Central memory CD8-positive, alpha-beta T cell (primary cell): ENCODE results near the gene HOXD9.
A peak's percentile ranks its signal among the peaks of the same experiment; 100 is the strongest.

ENCODE experiments used
- ATAC-seq: fragments of 150-1000 bp; cut with Tn5 transposase; replicated peaks from 2 replicates; pipeline ENCODE4 v1.10.0; 2022; ENCODE audit warnings: mild to moderate bottlenecking, moderate FRiP score, moderate number of reproducible peaks; ENCODE audit not compliant: poor library complexity, severe bottlenecking; ENCODE audit errors: extremely low read depth
- DNase-seq, 2 donors: peaks; one replicate each; pipeline ENCODE4 v3.0.0; 2021; ENCODE audit warnings: low spot score in 2 of 2
- H3K27ac Mint-ChIP-seq: one replicate; pipeline ENCODE4 v1.8.0; 2022; ENCODE audit warnings: low read depth, mild to moderate bottlenecking, moderate library complexity, mixed read lengths
- H3K27me3 Mint-ChIP-seq: one replicate; pipeline ENCODE4 v1.8.0; 2022; ENCODE audit warnings: mixed read lengths
- H3K36me3 Mint-ChIP-seq: one replicate; pipeline ENCODE4 v1.8.0; 2022; ENCODE audit warnings: mild to moderate bottlenecking, moderate library complexity, mixed read lengths; ENCODE audit not compliant: insufficient read depth
- H3K4me1 Mint-ChIP-seq: one replicate; pipeline ENCODE4 v1.8.0; 2022; ENCODE audit warnings: mixed read lengths
- H3K4me3 Mint-ChIP-seq: one replicate; pipeline ENCODE4 v1.8.0; 2022; ENCODE audit warnings: mild to moderate bottlenecking, moderate library complexity, mixed read lengths
- H3K9me3 Mint-ChIP-seq: one replicate; pipeline ENCODE4 v1.8.0; 2022; ENCODE audit warnings: mixed read lengths

The HOXD9 gene

DNA sequence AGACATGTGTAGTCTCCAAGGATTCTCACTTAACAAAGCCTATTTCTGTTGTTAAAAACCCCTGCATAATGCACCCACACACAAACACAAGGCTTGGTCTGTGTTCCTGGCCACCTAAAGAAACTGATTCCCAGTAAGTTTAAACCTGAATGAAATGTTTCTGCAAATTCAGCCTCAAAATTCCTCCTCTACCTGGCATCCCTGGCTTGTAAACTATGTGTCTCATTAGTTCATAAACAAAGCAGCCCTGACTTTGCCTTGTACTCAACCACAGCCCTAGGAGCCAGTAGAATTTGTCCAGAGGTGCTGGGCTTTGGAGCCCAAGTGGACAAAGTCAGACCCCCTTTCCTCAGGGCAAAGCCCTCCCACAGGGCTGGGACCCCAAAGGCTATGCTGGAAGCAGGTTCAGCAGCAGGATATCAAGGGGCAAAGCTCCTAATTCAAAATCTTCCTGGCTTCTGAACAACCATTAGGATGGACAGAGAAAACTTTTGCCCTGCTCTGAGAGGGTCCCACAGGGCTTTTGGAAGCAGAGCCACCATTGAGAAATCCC lies 32.6 kb upstream of the HOXD9 start:
- Mint-ChIP-seq H3K27ac (no peak overlapping the region), H3K4me3 (no peak overlapping the region), H3K9me3 (no peaks in the 10 kb centered on the region), H3K36me3 (peaks cover 41% of the 10 kb centered on the region), H3K4me1 (peaks cover 12% of the 10 kb centered on the region), H3K27me3 (peaks cover 95% of the 10 kb centered on the region)
- no peak for ATAC-seq
- DNase-seq = no peak

DNA sequence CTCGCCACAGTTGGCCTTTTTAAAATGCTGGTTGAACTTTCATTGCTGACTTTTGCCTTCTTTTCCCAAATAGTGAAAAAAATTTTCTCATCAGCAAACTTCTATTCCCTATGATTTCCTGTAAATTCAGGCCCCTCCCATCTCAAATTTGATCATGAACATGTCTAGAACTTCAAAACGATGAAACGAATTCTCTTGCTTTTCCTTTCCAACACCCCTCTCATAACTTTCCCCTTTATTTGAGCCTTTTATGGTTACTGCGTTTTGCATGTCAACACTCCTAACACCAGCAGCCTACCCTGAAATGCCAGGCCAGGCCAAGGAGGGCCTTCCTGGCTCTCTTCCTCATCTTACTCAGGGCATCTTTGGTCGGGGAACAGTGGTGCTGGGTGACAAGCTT lies 31.7 kb upstream of the HOXD9 start:
- no peaks in the 10 kb centered on the region for H3K9me3 Mint-ChIP-seq
- no peak for DNase-seq
- no peak for ATAC-seq
- peaks cover 36% of the 10 kb centered on the region for H3K36me3 Mint-ChIP-seq
- peaks cover 10% of the 10 kb centered on the region for H3K4me1 Mint-ChIP-seq
- no peak overlapping the region for H3K4me3 Mint-ChIP-seq
- H3K27ac Mint-ChIP-seq = peak overlapping the region; percentile 80
- H3K27me3 Mint-ChIP-seq = peaks cover 95% of the 10 kb centered on the region

DNA sequence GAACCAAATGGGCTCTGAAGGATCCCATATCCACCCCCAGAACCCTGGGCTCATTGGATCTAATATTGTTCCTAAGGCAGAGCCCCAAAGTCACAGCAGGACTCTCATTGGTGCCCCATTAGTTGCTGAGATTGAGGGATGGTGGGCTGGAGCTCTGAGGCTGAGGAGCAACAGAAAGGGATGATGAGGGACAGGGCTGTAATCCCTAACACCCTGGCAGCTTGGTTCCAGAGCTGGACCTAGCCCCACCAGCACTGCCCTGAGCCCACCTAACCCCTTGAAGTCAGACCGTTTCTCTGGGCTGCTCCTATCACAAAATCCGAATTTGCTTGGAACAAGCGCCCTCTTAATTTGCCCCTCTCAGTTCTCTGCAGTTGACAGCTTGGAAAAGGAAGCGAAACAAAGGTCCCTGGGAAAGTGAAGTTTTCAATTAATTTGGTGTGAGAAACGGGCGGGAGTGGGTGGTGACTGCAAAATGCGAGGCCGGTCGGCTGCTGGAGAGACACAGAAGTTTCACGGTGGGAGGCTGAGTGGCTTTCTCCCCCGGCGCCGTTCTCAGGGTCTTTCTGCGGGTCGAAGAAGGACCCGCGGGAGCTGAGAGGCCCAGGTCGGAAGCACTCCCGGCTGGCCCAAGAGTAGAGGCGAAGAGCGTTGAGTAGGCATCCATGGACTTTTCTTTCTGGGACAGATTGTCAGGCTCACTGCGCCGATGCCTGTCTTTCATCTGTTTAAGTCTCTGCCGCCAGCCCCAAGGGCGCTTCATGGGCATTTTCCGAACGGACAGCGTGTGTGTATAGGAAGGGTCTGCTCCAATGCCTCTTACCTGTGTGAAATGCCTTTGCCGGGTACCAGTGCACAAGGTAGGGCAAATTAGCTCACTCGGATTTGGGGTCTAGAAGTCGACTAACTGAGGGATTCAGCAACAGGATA lies 30.9 kb upstream of the HOXD9 start:
- Mint-ChIP-seq H3K9me3 (no peaks in the 10 kb centered on the region), H3K4me3 (peak overlapping the region; percentile 47), H3K4me1 (peaks cover 12% of the 10 kb centered on the region), H3K27ac (peak overlapping the region; percentile 80), H3K27me3 (peaks cover 95% of the 10 kb centered on the region), H3K36me3 (peaks cover 31% of the 10 kb centered on the region)
- no peak for ATAC-seq
- DNase-seq = no peak

DNA sequence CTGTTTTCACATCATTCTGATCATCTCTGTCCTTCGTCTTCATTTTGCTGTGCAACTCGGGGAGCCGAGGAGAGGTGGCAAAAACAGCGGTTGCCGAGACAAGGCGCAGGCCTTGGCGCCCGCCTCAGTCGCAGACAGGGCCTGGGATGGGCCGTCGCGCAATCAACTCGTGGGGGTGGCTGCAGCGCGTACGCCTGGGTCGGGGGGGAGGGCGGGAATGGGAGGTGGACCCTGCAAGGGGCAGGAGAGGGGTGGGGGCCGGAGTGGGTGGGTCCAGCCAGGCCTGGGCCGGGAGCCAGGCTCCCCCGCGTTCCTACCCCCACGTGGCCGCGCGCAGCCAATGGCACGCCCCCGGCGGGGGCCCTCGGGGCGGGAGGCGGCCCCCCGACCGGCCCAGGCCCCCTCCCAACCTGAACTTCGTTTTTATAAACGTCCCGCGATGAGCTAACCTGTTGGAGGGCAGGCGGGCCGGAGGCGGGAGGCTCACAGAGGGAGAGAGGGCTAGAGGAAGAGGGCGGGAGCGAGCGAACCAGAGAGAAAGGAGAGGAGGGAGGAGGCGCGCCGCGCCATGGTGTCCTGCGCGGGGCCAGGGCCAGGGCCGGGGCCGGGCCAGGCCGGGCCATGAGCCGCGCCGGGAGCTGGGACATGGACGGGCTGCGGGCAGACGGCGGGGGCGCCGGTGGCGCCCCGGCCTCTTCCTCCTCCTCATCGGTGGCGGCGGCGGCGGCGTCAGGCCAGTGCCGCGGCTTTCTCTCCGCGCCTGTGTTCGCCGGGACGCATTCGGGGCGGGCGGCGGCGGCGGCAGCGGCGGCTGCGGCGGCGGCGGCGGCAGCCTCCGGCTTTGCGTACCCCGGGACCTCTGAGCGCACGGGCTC lies 30.0 kb upstream of the HOXD9 start, which contains the start of gene HOXD13:
Gene HOXD13 (plus strand): TSS at position 452 of the 875 bp plus-strand sequence. CDS start 170 bp downstream, at position 622.
- Mint-ChIP-seq H3K27me3 (peaks cover 95% of the 10 kb centered on the region), H3K4me3 (peak within 1 kb of the TSS; percentile 47), H3K9me3 (no peaks in the 10 kb centered on the region), H3K36me3 (peaks cover 25% of the 10 kb centered on the region), H3K4me1 (peaks cover 22% of the 10 kb centered on the region), H3K27ac (peak within 1 kb of the TSS; percentile 80)
- ATAC-seq (no peak), DNase-seq (no peak)

DNA sequence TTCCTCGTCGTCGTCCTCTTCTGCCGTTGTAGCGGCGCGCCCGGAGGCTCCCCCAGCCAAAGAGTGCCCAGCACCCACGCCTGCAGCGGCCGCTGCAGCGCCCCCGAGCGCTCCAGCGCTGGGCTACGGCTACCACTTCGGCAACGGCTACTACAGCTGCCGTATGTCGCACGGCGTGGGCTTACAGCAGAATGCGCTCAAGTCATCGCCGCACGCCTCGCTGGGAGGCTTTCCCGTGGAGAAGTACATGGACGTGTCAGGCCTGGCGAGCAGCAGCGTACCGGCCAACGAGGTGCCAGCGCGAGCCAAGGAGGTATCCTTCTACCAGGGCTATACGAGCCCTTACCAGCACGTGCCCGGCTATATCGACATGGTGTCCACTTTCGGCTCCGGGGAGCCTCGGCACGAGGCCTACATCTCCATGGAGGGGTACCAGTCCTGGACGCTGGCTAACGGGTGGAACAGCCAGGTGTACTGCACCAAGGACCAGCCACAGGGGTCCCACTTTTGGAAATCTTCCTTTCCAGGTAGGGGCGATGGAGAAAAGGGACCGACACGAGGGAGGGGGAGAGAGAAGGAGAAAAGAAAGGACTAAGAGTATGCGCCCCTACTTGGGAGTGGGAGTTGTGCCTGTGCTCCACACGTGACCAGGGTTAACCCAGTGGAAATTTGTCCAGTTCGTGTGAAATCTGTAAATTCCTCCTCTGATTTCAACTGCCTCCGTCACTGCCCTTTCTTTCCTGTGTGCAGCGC lies 29.2 kb upstream of the HOXD9 start:
- H3K27ac Mint-ChIP-seq = peak overlapping the region; percentile 64
- H3K9me3 Mint-ChIP-seq = no peaks in the 10 kb centered on the region
- H3K4me3 Mint-ChIP-seq = peak overlapping the region; percentile 47
- DNase-seq (no peak), ATAC-seq (no peak)
- H3K27me3 Mint-ChIP-seq = peaks cover 95% of the 10 kb centered on the region
- peaks cover 21% of the 10 kb centered on the region for H3K36me3 Mint-ChIP-seq
- peaks cover 24% of the 10 kb centered on the region for H3K4me1 Mint-ChIP-seq

DNA sequence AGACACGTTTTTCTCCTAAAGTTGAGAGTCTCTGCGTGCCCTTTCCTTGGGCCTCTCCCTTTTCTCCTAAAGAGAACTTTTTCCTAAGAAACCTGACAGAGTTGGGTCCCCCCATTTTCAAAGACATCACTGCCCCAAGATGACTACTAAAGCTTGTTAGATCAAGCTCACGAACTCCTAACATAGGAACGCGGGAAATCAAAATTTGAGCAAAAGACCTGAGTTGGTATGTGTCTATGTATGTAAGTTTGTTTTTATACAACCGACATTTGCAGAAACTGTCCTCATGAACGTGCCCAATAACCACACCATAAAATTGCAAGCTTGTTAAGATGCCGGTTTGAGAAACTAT lies 28.6 kb upstream of the HOXD9 start:
- H3K4me3 Mint-ChIP-seq = peak overlapping the region; percentile 47
- H3K9me3 Mint-ChIP-seq = no peaks in the 10 kb centered on the region
- ATAC-seq (no peak), DNase-seq (no peak)
- H3K27ac Mint-ChIP-seq = peak overlapping the region; percentile 64
- H3K27me3 Mint-ChIP-seq = peaks cover 95% of the 10 kb centered on the region
- H3K36me3 Mint-ChIP-seq = peaks cover 22% of the 10 kb centered on the region
- peaks cover 22% of the 10 kb centered on the region for H3K4me1 Mint-ChIP-seq

DNA sequence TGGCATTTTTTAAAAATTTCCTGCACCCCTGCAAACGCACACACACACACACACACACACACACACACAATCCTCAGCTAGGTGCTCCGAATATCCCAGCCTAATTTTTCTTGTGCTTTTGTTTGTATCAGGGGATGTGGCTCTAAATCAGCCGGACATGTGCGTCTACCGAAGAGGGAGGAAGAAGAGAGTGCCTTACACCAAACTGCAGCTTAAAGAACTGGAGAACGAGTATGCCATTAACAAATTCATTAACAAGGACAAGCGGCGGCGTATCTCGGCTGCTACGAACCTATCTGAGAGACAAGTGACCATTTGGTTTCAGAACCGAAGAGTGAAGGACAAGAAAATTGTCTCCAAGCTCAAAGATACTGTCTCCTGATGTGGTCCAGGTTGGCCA lies 28.2 kb upstream of the HOXD9 start:
- Mint-ChIP-seq H3K27me3 (peaks cover 95% of the 10 kb centered on the region), H3K4me3 (peak overlapping the region; percentile 50), H3K36me3 (peaks cover 27% of the 10 kb centered on the region), H3K27ac (no peak overlapping the region), H3K4me1 (peaks cover 22% of the 10 kb centered on the region), H3K9me3 (no peaks in the 10 kb centered on the region)
- DNase-seq (no peak), ATAC-seq (no peak)

DNA sequence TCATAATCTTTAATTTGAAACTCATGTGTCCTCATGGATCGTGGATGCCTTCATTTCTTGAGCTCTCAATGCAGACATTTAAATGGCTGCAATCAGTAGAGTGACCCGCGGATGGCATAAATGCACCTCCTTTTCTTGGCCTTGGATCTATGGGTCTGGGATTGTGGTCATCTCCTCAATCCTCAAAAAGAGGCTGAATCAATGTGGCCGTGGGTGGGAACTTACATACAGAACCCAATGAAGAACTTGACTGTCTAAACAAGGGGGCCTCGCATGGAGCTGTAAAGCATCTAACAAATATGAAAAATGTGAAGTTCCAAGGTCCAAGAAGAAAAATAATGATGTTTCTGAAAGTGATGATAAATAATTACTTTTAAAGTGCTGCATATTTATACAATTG lies 27.1 kb upstream of the HOXD9 start:
- Mint-ChIP-seq H3K27me3 (peaks cover 95% of the 10 kb centered on the region), H3K4me1 (peaks cover 22% of the 10 kb centered on the region), H3K9me3 (no peaks in the 10 kb centered on the region), H3K36me3 (peaks cover 28% of the 10 kb centered on the region), H3K27ac (no peak overlapping the region), H3K4me3 (no peak overlapping the region)
- ATAC-seq (no peak), DNase-seq (no peak)

DNA sequence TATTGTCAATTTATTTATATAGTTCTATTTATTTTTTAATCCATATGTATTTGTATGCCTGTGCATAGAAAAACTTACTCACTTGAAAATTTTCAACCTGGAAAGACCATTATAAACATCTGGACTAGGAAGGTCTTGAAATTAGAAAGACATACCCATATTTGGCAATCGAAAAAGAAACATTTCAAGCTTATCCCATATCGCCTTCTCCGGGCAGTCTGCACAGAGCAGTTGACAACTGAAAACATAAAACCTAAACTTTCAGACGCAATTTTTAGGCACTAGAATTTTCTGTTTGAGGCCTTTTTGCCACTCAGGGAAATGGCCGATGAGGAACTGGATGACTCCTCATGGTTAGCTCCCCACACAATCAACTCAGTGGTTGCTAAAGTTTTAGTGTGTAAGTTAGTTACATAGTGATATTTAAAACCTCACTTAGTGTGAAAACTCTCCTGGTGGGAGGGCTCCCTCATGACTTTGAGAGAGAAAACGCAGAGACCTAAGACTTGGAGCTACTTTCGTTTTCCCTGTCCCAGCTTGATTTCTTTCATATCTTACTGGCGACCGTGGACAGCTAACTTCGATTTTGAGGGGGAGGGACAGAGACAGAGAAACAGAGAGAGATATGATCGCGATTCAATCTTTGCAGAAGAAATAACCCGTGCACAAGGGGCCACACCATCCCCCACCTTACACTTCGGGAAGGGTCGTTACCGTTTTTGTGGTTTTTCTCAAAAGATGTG lies 26.1 kb upstream of the HOXD9 start:
- Mint-ChIP-seq H3K27ac (no peak overlapping the region), H3K36me3 (peaks cover 28% of the 10 kb centered on the region), H3K27me3 (peaks cover 95% of the 10 kb centered on the region), H3K9me3 (no peaks in the 10 kb centered on the region), H3K4me1 (peaks cover 22% of the 10 kb centered on the region), H3K4me3 (peak overlapping the region; percentile 75)
- ATAC-seq = no peak
- DNase-seq = no peak

DNA sequence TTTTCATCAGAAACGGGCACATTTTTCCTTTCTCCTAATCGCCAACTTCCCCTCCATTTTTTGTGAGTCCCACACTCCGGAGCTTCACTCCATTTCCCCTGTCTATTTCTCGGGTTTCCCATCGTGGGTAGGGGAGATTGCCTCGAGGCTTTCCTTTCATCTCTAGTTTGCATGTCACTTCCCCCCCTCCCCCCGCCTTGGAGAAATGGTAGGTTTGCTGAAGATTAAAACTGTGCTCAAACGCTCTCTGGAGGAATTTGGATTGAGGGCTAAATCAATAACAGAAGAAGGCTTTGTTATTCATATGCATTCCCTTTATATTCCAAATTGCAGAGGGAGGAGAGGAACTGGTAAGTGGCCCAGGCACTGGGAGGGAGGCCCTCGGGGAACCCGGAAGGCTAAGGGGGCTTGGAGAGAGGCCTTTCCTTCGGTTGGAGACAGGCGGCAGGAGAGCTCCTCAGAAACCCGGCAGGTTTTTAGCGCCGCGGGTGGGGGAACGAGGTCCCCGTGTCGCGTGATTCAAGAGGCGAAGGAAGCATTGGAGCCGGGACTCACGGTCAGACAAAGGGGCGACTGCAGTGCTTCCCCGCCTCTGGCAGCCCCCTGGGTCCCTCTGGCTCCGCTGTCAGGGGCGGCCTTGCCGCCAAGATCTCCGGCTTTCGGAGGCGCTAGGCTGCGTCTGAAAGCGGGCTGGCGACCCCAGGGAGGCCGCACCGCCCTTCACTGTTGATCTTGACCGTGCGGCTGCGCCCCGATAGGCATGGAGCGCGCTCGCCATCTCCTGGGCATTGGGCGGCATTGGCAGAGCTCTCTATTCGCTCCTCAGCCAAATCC lies 25.3 kb upstream of the HOXD9 start:
- peaks cover 22% of the 10 kb centered on the region for H3K4me1 Mint-ChIP-seq
- peak; percentile 58 for ATAC-seq
- no peaks in the 10 kb centered on the region for H3K9me3 Mint-ChIP-seq
- H3K27ac Mint-ChIP-seq = no peak overlapping the region
- H3K4me3 Mint-ChIP-seq = peak overlapping the region; percentile 75
- DNase-seq = peak in 1 of 2 donors; percentile 42
- peaks cover 95% of the 10 kb centered on the region for H3K27me3 Mint-ChIP-seq
- H3K36me3 Mint-ChIP-seq = peaks cover 20% of the 10 kb centered on the region

DNA sequence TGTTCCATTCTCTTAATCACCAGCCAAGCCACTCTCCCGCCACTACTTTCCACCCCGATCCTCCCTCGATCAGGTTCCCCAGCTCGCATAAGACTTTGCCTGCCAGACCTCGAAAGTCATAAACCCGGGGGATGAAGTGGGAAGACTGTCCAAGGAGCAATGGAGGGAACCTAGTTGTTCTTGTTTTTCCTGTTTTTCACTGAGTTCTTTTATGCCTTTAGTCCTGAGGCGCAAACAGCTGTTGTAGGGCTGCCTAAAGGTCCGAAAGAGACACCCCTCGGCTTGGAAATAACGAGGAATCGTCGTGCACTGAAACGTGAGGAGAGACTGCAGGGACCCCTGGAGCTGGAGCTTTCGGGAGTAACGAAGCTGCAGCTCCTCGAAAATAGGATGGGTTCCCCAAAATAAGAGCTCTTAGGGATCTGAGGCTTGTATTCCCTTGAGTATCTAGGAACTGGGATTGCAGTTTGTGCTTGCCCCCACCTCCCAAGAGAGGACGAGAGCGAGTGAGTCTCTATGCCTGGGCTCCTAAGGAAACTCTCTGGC lies 24.6 kb upstream of the HOXD9 start:
- Mint-ChIP-seq H3K4me3 (peak overlapping the region; percentile 75), H3K9me3 (no peaks in the 10 kb centered on the region), H3K27me3 (peaks cover 99% of the 10 kb centered on the region), H3K27ac (no peak overlapping the region), H3K4me1 (peaks cover 22% of the 10 kb centered on the region), H3K36me3 (peaks cover 19% of the 10 kb centered on the region)
- no peak for DNase-seq
- ATAC-seq = no peak
